ENCODE data around the gene GPRC5C. TPM values are rescaled to one million over a fixed set of nuclear protein-coding genes. Genes with fewer than 3 reads are reported as not detected.

The GPRC5C gene
- total and polyA plus RNA-seq, 2 of the 13 experiments (the other 11 are each of a cell fraction or from before 2014, with no cell fraction given): 85.6 to 300 TPM

DNA sequence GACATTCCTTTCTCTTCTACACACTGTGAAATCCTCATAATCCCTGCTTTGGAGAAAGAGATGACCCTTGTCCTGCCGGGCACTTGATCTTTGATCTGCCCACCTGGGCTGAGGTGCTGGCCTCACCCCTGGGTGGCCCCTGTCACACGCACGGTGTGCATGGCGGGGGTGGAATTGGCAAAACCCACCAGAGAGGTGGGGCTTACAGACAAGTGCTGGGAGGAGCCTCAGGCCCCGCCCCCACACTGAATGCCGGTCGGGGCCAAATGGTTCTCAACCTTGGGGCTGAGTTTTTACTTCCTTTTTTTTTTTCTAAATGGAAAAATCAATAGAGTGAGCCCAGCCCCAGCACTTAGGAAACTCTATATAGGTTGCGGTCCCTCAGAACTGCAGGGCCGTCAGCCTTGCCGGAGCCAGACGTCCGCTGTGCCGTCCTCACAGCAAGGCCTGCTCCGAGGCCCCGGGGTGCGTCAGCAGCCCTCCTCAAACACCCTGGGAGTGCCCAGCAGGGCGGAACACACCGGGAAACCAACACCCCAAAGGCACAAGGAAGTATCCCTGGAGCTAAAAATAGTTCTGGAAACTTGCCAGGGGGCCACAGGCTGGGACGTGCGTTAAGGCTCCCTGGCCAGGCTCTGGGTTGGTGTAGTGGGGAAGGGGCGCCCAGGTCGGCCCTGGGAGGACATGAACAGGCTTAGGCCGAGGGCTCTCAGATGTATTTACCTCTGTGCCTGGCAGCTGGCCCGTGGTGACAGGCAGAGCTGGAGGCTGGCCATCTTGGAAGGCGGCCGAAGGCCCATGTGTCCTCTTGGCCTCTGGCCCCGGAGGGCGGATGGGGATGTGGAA is 11.0 kb downstream of the GPRC5C start (continued):
- TF ChIP-seq, protein P1, sequence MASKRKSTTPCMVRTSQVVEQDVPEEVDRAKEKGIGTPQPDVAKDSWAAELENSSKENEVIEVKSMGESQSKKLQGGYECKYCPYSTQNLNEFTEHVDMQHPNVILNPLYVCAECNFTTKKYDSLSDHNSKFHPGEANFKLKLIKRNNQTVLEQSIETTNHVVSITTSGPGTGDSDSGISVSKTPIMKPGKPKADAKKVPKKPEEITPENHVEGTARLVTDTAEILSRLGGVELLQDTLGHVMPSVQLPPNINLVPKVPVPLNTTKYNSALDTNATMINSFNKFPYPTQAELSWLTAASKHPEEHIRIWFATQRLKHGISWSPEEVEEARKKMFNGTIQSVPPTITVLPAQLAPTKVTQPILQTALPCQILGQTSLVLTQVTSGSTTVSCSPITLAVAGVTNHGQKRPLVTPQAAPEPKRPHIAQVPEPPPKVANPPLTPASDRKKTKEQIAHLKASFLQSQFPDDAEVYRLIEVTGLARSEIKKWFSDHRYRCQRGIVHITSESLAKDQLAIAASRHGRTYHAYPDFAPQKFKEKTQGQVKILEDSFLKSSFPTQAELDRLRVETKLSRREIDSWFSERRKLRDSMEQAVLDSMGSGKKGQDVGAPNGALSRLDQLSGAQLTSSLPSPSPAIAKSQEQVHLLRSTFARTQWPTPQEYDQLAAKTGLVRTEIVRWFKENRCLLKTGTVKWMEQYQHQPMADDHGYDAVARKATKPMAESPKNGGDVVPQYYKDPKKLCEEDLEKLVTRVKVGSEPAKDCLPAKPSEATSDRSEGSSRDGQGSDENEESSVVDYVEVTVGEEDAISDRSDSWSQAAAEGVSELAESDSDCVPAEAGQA (IDR thresholded peaks at IDR 0.05; ENCODE audit: low read depth): peak; percentile 69; the same call in 1 of the 2 replicates
- TF ChIP-seq, protein P1 (CRISPR knock-in tag; IDR thresholded peaks at IDR 0.05; ENCODE audit: borderline replicate concordance): peak; percentile 79; the same call in 1 of the 2 replicates
- peak; percentile 61; the same call in 1 of the 2 replicates for TF ChIP-seq XBP1 (CRISPR knock-in tag; IDR thresholded peaks at IDR 0.05)
- no peak for TF ChIP-seq CAMTA2 (CRISPR knock-in tag; IDR thresholded peaks at IDR 0.05; ENCODE audit: borderline replicate concordance)
- no peak for TF ChIP-seq PLRG1 (conservative IDR thresholded peaks at IDR 0.05)
- TF ChIP-seq ZFP1 (CRISPR knock-in tag; IDR thresholded peaks at IDR 0.05): peak; percentile 66; the same call in 1 of the 2 replicates
- TF ChIP-seq RFX5 (IDR thresholded peaks at IDR 0.05; ENCODE audit: low read depth, low read length): peak; percentile 36; the same call in 1 of the 2 replicates
- peak; percentile 25; the same call in 1 of the 2 replicates for TF ChIP-seq LCORL (IDR thresholded peaks at IDR 0.05)
- peak; percentile 100 for TF ChIP-seq LCORL (CRISPR knock-in tag; IDR thresholded peaks at IDR 0.05)
- TF ChIP-seq, protein P2, sequence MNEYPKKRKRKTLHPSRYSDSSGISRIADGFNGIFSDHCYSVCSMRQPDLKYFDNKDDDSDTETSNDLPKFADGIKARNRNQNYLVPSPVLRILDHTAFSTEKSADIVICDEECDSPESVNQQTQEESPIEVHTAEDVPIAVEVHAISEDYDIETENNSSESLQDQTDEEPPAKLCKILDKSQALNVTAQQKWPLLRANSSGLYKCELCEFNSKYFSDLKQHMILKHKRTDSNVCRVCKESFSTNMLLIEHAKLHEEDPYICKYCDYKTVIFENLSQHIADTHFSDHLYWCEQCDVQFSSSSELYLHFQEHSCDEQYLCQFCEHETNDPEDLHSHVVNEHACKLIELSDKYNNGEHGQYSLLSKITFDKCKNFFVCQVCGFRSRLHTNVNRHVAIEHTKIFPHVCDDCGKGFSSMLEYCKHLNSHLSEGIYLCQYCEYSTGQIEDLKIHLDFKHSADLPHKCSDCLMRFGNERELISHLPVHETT (CRISPR knock-in tag; conservative IDR thresholded peaks at IDR 0.05): no peak; the same call in 1 of the 2 replicates
- peak; percentile 91 for TF ChIP-seq POLR2AphosphoS5 (IDR thresholded peaks at IDR 0.05; ENCODE audit: low read depth, low read length)
- TF ChIP-seq ETV6 (CRISPR knock-in tag; conservative IDR thresholded peaks at IDR 0.05): peak; percentile 79
- TF ChIP-seq, protein P3, sequence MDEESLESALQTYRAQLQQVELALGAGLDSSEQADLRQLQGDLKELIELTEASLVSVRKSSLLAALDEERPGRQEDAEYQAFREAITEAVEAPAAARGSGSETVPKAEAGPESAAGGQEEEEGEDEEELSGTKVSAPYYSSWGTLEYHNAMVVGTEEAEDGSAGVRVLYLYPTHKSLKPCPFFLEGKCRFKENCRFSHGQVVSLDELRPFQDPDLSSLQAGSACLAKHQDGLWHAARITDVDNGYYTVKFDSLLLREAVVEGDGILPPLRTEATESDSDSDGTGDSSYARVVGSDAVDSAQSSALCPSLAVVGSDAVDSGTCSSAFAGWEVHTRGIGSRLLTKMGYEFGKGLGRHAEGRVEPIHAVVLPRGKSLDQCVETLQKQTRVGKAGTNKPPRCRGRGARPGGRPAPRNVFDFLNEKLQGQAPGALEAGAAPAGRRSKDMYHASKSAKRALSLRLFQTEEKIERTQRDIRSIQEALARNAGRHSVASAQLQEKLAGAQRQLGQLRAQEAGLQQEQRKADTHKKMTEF (CRISPR knock-in tag; IDR thresholded peaks at IDR 0.05): peak; percentile 99
- TF ChIP-seq, protein P4, sequence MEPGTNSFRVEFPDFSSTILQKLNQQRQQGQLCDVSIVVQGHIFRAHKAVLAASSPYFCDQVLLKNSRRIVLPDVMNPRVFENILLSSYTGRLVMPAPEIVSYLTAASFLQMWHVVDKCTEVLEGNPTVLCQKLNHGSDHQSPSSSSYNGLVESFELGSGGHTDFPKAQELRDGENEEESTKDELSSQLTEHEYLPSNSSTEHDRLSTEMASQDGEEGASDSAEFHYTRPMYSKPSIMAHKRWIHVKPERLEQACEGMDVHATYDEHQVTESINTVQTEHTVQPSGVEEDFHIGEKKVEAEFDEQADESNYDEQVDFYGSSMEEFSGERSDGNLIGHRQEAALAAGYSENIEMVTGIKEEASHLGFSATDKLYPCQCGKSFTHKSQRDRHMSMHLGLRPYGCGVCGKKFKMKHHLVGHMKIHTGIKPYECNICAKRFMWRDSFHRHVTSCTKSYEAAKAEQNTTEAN (CRISPR knock-in tag; conservative IDR thresholded peaks at IDR 0.05): peak; percentile 93
- TF ChIP-seq PPARG (CRISPR knock-in tag; conservative IDR thresholded peaks at IDR 0.05): peak; percentile 96
- peak; percentile 85 for TF ChIP-seq SALL2 (CRISPR knock-in tag; IDR thresholded peaks at IDR 0.05)
- TF ChIP-seq, protein P5, sequence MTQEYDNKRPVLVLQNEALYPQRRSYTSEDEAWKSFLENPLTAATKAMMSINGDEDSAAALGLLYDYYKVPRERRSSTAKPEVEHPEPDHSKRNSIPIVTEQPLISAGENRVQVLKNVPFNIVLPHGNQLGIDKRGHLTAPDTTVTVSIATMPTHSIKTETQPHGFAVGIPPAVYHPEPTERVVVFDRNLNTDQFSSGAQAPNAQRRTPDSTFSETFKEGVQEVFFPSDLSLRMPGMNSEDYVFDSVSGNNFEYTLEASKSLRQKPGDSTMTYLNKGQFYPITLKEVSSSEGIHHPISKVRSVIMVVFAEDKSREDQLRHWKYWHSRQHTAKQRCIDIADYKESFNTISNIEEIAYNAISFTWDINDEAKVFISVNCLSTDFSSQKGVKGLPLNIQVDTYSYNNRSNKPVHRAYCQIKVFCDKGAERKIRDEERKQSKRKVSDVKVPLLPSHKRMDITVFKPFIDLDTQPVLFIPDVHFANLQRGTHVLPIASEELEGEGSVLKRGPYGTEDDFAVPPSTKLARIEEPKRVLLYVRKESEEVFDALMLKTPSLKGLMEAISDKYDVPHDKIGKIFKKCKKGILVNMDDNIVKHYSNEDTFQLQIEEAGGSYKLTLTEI (CRISPR knock-in tag; conservative IDR thresholded peaks at IDR 0.05): no peak

All from HepG2 (cell line).